GM21717 (cell line): ENCODE data around the gene LMOD1.
"Not testable (repeated sequence)": the region's sequence is repeated elsewhere in the genome, so short reads cannot be mapped to it uniquely, and the experiment has no call there.

Source experiments
- ATAC-seq: cut with Tn5 transposase; IDR thresholded peaks from one replicate; pipeline ENCODE4 v1.9.1; 2021; ENCODE audit warnings: mild to moderate bottlenecking, moderate library complexity; ENCODE audit not compliant: unreplicated experiment

The LMOD1 gene

GRCh38 chr1:201949491-201949890 is 3.1 kb upstream of the LMOD1 start:
- ATAC-seq, result no peak

- no peak for ATAC-seq
Measured at GRCh38 chr1:201947697-201948008, 1.3 kb upstream of the LMOD1 start.

- ATAC-seq, result no peak
Measured at GRCh38 chr1:201945863-201946223, 505 bp downstream of the LMOD1 start.

- ATAC-seq, result no peak
Measured at GRCh38 chr1:201945157-201945556, 1.2 kb downstream of the LMOD1 start.

GRCh38 chr1:201944639-201945038 is 1.7 kb downstream of the LMOD1 start:
- ATAC-seq, result no peak

- no peak for ATAC-seq
Measured at GRCh38 chr1:201944002-201944401, 2.3 kb downstream of the LMOD1 start.

GRCh38 chr1:201942129-201942495 is 4.2 kb downstream of the LMOD1 start:
- no peak for ATAC-seq

GRCh38 chr1:201941420-201942128 is 4.8 kb downstream of the LMOD1 start:
- no peak for ATAC-seq

GRCh38 chr1:201940316-201940715 is 6.0 kb downstream of the LMOD1 start:
- ATAC-seq, result not testable (repeated sequence)

GRCh38 chr1:201939574-201939973 is 6.8 kb downstream of the LMOD1 start:
- ATAC-seq, result no peak

- ATAC-seq, result no peak
Measured at GRCh38 chr1:201939148-201939547, 7.2 kb downstream of the LMOD1 start.

GRCh38 chr1:201938440-201939035 is 7.8 kb downstream of the LMOD1 start:
- ATAC-seq, result no peak

- ATAC-seq, result no peak
Measured at GRCh38 chr1:201937624-201938213, 8.6 kb downstream of the LMOD1 start.

GRCh38 chr1:201933840-201934430 is 12.4 kb downstream of the LMOD1 start:
- no peak for ATAC-seq

GRCh38 chr1:201930803-201931202 is 15.5 kb downstream of the LMOD1 start:
- no peak for ATAC-seq

GRCh38 chr1:201930137-201930536 is 16.2 kb downstream of the LMOD1 start:
- ATAC-seq, result no peak

- ATAC-seq, result no peak
Measured at GRCh38 chr1:201928266-201928665, 18.1 kb downstream of the LMOD1 start.

GRCh38 chr1:201925981-201926645 is 20.2 kb downstream of the LMOD1 start:
- ATAC-seq, result no peak

- ATAC-seq, result no peak
Measured at GRCh38 chr1:201925301-201925567, 21.1 kb downstream of the LMOD1 start.

- no peak for ATAC-seq
Measured at GRCh38 chr1:201921952-201922558, 24.3 kb downstream of the LMOD1 start.

GRCh38 chr1:201918343-201918742 is 28.0 kb downstream of the LMOD1 start:
- ATAC-seq, result no peak
